Loucy (cell line): ENCODE results near the gene DLX1.

Experiments used
- H2AFZ ChIP-seq: fragments of 200-600 bp; sonication (generic); 2 replicates; pipeline ENCODE4 v1.6.0; 2016; ENCODE audit warnings: antibody characterized with exemption, mild to moderate bottlenecking, low read length, moderate library complexity
- H3F3A ChIP-seq: fragments of 200-600 bp; 2 replicates; pipeline ENCODE4 v1.6.0; 2016; ENCODE audit warnings: antibody characterized with exemption, low read depth, mild to moderate bottlenecking
- H3K27me3 ChIP-seq: fragments of 200-600 bp; sonication (generic); 2 replicates; pipeline ENCODE4 v1.6.1; 2014; ENCODE audit warnings: low read length, mild to moderate bottlenecking; ENCODE audit not compliant: insufficient read depth, poor library complexity, severe bottlenecking
- H3K36me3 ChIP-seq: fragments of 200-600 bp; sonication (generic); 2 replicates; pipeline ENCODE4 v1.6.1; 2016; ENCODE audit warnings: low read length; ENCODE audit not compliant: insufficient read depth
- H3K4me1 ChIP-seq: fragments of 200-600 bp; sonication (generic); 2 replicates; pipeline ENCODE4 v1.5.1; 2014; ENCODE audit warnings: low read length, mild to moderate bottlenecking; ENCODE audit not compliant: insufficient read depth, poor library complexity, severe bottlenecking
- H3K4me2 ChIP-seq: fragments of 200-600 bp; sonication (generic); 2 replicates; pipeline ENCODE4 v1.6.0; 2014; ENCODE audit warnings: antibody characterized with exemption, low read length, low read depth, mild to moderate bottlenecking; ENCODE audit not compliant: poor library complexity, severe bottlenecking
- H3K4me3 ChIP-seq: fragments of 200-600 bp; sonication (generic); 2 replicates; pipeline ENCODE4 v1.5.1; 2014; ENCODE audit warnings: low read length, mild to moderate bottlenecking, mixed read lengths; ENCODE audit not compliant: poor library complexity, severe bottlenecking
- H3K79me2 ChIP-seq: fragments of 200-600 bp; sonication (generic); 2 replicates; pipeline ENCODE4 v1.6.1; 2014; ENCODE audit warnings: low read length; ENCODE audit not compliant: insufficient read depth
- H3K9ac ChIP-seq: fragments of 200-600 bp; sonication (generic); 2 replicates; pipeline ENCODE4 v1.6.0; 2014; ENCODE audit warnings: mild to moderate bottlenecking, low read depth, low read length, moderate library complexity; ENCODE audit not compliant: poor library complexity, severe bottlenecking
- H3K9me2 ChIP-seq: fragments of 200-600 bp; sonication (generic); replicated peaks from 2 replicates; pipeline ENCODE4 v1.6.1; 2016; ENCODE audit warnings: low read depth, low read length, mixed read lengths
- H3K9me3 ChIP-seq: fragments of 200-600 bp; sonication (generic); 2 replicates; pipeline ENCODE4 v1.6.1; 2014; ENCODE audit warnings: mild to moderate bottlenecking, antibody characterized with exemption, low read length, low read depth; ENCODE audit not compliant: insufficient read depth
- H4K20me1 ChIP-seq: fragments of 200-600 bp; sonication (generic); 2 replicates; pipeline ENCODE4 v1.6.0; 2014; ENCODE audit warnings: antibody characterized with exemption, low read length, mild to moderate bottlenecking; ENCODE audit not compliant: insufficient read depth, poor library complexity, severe bottlenecking
- CTCF ChIP-seq: fragments of 200-600 bp; sonication (generic); conservative IDR thresholded peaks from 2 replicates; pipeline ENCODE4 v1.5.1; 2014; ENCODE audit warnings: mild to moderate bottlenecking, antibody characterized with exemption, low read length
- EZH2phosphoT487 ChIP-seq: fragments of 200-600 bp; IDR thresholded peaks from 2 replicates; pipeline ENCODE4 v1.6.1; 2018; ENCODE audit warnings: antibody characterized with exemption, mild to moderate bottlenecking, moderate library complexity, borderline replicate concordance

Gene DLX1

GRCh38 chr2:172119089-172119488 lies 33.8 kb downstream of the DLX1 start:
- no peaks in the 10 kb centered on the region for H3K9me3 ChIP-seq
- no peaks in the 10 kb centered on the region for H3K9me2 ChIP-seq
- no peaks in the 10 kb centered on the region for H3K36me3 ChIP-seq
- no peak overlapping the region for H3K4me2 ChIP-seq
- H3K9ac ChIP-seq = no peak overlapping the region
- no peaks in the 10 kb centered on the region for H3K79me2 ChIP-seq
- H2AFZ ChIP-seq = no peak overlapping the region
- no peaks in the 10 kb centered on the region for H3F3A ChIP-seq
- no peak overlapping the region for H3K4me3 ChIP-seq
- H3K27me3 ChIP-seq = no peaks in the 10 kb centered on the region
- TF ChIP-seq EZH2phosphoT487 (no peak), CTCF (no peak)
- H3K4me1 ChIP-seq = no peaks in the 10 kb centered on the region
- no peaks in the 10 kb centered on the region for H4K20me1 ChIP-seq

DNA sequence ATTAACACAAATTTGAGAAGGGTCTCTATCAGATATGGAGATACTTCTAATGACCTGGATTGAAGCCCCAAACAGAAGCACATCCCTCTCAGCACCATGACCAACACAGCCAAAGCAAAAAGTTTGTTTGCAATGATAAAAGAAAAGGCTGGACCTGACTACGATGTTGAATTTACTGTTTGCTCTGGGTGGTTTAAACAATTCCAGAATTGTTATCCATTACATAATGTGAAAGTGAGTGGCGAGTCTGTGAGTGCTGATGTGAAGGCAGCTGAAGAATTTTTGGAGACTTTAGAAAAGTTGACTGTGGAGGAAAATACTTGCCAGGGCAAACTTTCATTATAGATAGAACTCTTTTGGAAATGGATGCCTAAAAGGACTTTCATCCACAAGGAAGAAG lies 34.8 kb downstream of the DLX1 start:
- Histone ChIP-seq H3K4me2 (no peak overlapping the region), H3K9me3 (no peaks in the 10 kb centered on the region), H3K4me1 (no peaks in the 10 kb centered on the region), H3K9ac (no peak overlapping the region), H3K4me3 (no peak overlapping the region), H3F3A (no peaks in the 10 kb centered on the region), H4K20me1 (no peaks in the 10 kb centered on the region), H3K79me2 (no peaks in the 10 kb centered on the region), H2AFZ (peak overlapping the region; percentile 7; the same call in 1 of the 2 replicates), H3K27me3 (no peaks in the 10 kb centered on the region), H3K36me3 (no peaks in the 10 kb centered on the region), H3K9me2 (no peaks in the 10 kb centered on the region)
- TF ChIP-seq EZH2phosphoT487 (no peak), CTCF (no peak)

DNA sequence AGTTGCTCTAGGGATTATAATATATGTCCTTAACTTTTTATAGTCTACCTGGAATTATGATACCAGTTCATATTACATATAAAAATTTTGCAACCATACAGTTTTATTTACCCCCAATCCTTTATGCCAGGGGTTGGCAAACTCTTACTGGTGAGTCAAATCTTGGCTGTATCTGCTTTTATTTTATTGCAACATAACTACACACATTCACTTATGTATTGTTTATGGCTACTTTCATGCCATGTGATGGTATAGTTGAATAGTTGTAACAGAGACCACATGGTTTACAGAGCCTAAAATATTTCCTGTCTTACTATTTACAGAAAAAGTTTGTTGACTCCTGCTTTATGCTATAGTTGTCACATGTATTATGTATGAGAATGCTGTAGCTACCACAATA lies 43.2 kb downstream of the DLX1 start:
- Histone ChIP-seq H3K4me2 (no peak overlapping the region), H2AFZ (no peak overlapping the region), H4K20me1 (no peaks in the 10 kb centered on the region), H3K27me3 (no peaks in the 10 kb centered on the region), H3K4me3 (no peak overlapping the region), H3K9me2 (no peaks in the 10 kb centered on the region), H3K9ac (no peak overlapping the region), H3K4me1 (no peaks in the 10 kb centered on the region), H3K9me3 (0 out of 2 replicates have a peak, but pooled peaks cover 2% of the 10 kb centered on the region), H3F3A (no peaks in the 10 kb centered on the region), H3K36me3 (no peaks in the 10 kb centered on the region), H3K79me2 (no peaks in the 10 kb centered on the region)
- no peak for TF ChIP-seq CTCF
- no peak for TF ChIP-seq EZH2phosphoT487
